ENCODE results near the gene JADE2. TPM values are rescaled to one million over a fixed set of nuclear protein-coding genes. Genes with fewer than 3 reads are reported as not detected.

JADE2 gene
- total RNA-seq, 1 experiment from 2014 or later: 20.8 TPM

Other genes starting within 250 kb of the JADE2 start
- 2.5 and 5.2 TPM in 2 replicates for gene CDKL3, start 158.5 kb upstream of the JADE2 start, total RNA-seq (2014; rRNA removed; shearing (Covaris generic))
- gene UBE2B, start 154.1 kb upstream of the JADE2 start, total RNA-seq (2014; rRNA removed; shearing (Covaris generic)): 36.6 and 44.0 TPM in 2 replicates
- 68.4 and 70.6 TPM in 2 replicates for gene CDKN2AIPNL, start 113.8 kb upstream of the JADE2 start, total RNA-seq (2014; rRNA removed; shearing (Covaris generic))
- 105 and 153 TPM in 2 replicates for gene SAR1B, start 107.2 kb downstream of the JADE2 start, total RNA-seq (2014; rRNA removed; shearing (Covaris generic))
- gene SEC24A, start 123.1 kb downstream of the JADE2 start, total RNA-seq (2014; rRNA removed; shearing (Covaris generic)): 19.0 and 20.3 TPM in 2 replicates
- gene CAMLG, start 212.9 kb downstream of the JADE2 start, total RNA-seq (2014; rRNA removed; shearing (Covaris generic)): 37.8 and 45.5 TPM in 2 replicates
- gene DDX46, start 233.1 kb downstream of the JADE2 start, total RNA-seq (2014; rRNA removed; shearing (Covaris generic)): 37.8 and 41.8 TPM in 2 replicates

All from A172 (cell line).